ENCODE results near the gene TCF12. TPM values are rescaled to one million over a fixed set of nuclear protein-coding genes. Genes with fewer than 3 reads are reported as not detected.

The TCF12 gene
- polyA plus RNA-seq, 3 donors, result 15.8 to 52.5 (median 27.6) TPM

GRCh38 chr15:57102858-57103257 lies 184.4 kb downstream of the TCF12 start:
- Histone ChIP-seq H3K36me3 (replicated peaks in 1 of 2; ENCODE audit: control insufficient read depth in 1 of 2, insufficient read depth in 2 of 2, low read length in 2 of 2) (peaks cover 0 to 6% of the 10 kb centered on the region in 2 donors), H3K4me3 (replicated peaks in 1 of 3; ENCODE audit: low read depth in 2 of 3, low read length in 3 of 3) (no peak overlapping the region), H3K9ac (ENCODE audit: insufficient read depth, low read length, poor library complexity, severe bottlenecking) (no peak overlapping the region), H3K27me3 (ENCODE audit: control insufficient read depth in 2 of 2, insufficient read depth in 2 of 2, low read length in 2 of 2) (no peaks in the 10 kb centered on the region), H3K79me2 (ENCODE audit: insufficient read depth, low read length) (peaks cover 11% of the 10 kb centered on the region), H3K9me3 (replicated peaks in 1 of 2; ENCODE audit: control insufficient read depth in 1 of 2, insufficient read depth in 1 of 2, low read length in 2 of 2) (no peaks in the 10 kb centered on the region), H3K4me1 (ENCODE audit: control insufficient read depth in 1 of 2, insufficient read depth in 2 of 2, low read length in 2 of 2) (peaks cover 7 to 9% of the 10 kb centered on the region in 2 donors), H4K20me1 (ENCODE audit: insufficient read depth, low read length) (peaks cover 11% of the 10 kb centered on the region), H3K4me2 (replicated peaks; ENCODE audit: extremely low read depth, low read length, poor library complexity, severe bottlenecking) (no peak overlapping the region), H2AFZ (ENCODE audit: insufficient read depth, low read depth, low read length, poor library complexity, severe bottlenecking) (no peak overlapping the region), H3K27ac (ENCODE audit: low read depth in 1 of 2, low read length in 2 of 2) (no peak overlapping the region)
- TF ChIP-seq, protein P1, sequence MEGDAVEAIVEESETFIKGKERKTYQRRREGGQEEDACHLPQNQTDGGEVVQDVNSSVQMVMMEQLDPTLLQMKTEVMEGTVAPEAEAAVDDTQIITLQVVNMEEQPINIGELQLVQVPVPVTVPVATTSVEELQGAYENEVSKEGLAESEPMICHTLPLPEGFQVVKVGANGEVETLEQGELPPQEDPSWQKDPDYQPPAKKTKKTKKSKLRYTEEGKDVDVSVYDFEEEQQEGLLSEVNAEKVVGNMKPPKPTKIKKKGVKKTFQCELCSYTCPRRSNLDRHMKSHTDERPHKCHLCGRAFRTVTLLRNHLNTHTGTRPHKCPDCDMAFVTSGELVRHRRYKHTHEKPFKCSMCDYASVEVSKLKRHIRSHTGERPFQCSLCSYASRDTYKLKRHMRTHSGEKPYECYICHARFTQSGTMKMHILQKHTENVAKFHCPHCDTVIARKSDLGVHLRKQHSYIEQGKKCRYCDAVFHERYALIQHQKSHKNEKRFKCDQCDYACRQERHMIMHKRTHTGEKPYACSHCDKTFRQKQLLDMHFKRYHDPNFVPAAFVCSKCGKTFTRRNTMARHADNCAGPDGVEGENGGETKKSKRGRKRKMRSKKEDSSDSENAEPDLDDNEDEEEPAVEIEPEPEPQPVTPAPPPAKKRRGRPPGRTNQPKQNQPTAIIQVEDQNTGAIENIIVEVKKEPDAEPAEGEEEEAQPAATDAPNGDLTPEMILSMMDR (IDR thresholded peaks at IDR 0.05), result no peak
- WGBS (ENCODE audit: insufficient coverage), result 100% methylated on average over 4 of the region's 5 CpGs
- Mint-ChIP-seq H3K9me3 (peaks cover 0 to 4% (median 0%) of the 10 kb centered on the region in 7 donors), H3K27ac (no peak overlapping the region), H3K27me3 (ENCODE audit: low read depth in 3 of 3) (peaks cover 0 to 2% (median 0%) of the 10 kb centered on the region in 3 donors), H3K36me3 (peaks cover 12 to 15% of the 10 kb centered on the region in 2 donors), H3K4me1 (peaks cover 14% of the 10 kb centered on the region), H3K4me3 (no peak overlapping the region)
- intact Hi-C loops (cut with micrococcal nuclease), result no loop called here
- DNase-seq, result no peak

GRCh38 chr15:57108296-57108695 lies 189.9 kb downstream of the TCF12 start:
- H3K9me3 ChIP-seq (replicated peaks in 1 of 2; ENCODE audit: control insufficient read depth in 1 of 2, insufficient read depth in 1 of 2, low read length in 2 of 2), result no peaks in the 10 kb centered on the region
- peak overlapping the region in 5 of 7 donors; percentile 4 to 76 (median 56) for H3K27ac Mint-ChIP-seq
- peaks cover 0 to 4% (median 0%) of the 10 kb centered on the region in 3 donors for H3K27me3 Mint-ChIP-seq (ENCODE audit: low read depth in 3 of 3)
- H3K27me3 ChIP-seq (ENCODE audit: control insufficient read depth in 2 of 2, insufficient read depth in 2 of 2, low read length in 2 of 2), result no peaks in the 10 kb centered on the region
- no peak overlapping the region for H3K4me2 ChIP-seq (replicated peaks; ENCODE audit: extremely low read depth, low read length, poor library complexity, severe bottlenecking)
- no peak overlapping the region for H3K4me3 Mint-ChIP-seq
- H3K27ac ChIP-seq (ENCODE audit: low read depth in 1 of 2, low read length in 2 of 2), result no peak overlapping the region
- no peak overlapping the region for H3K4me3 ChIP-seq (replicated peaks in 1 of 3; ENCODE audit: low read depth in 2 of 3, low read length in 3 of 3)
- WGBS (ENCODE audit: insufficient coverage), result no CpG with 5 or more reads among the region's 2 CpGs
- peaks cover 11 to 16% of the 10 kb centered on the region in 2 donors for H3K36me3 Mint-ChIP-seq
- intact Hi-C loops (cut with micrococcal nuclease), result no loop called here
- TF ChIP-seq, protein P1 (IDR thresholded peaks at IDR 0.05), result no peak
- no peaks in the 10 kb centered on the region for H3K79me2 ChIP-seq (ENCODE audit: insufficient read depth, low read length)
- peaks cover 0 to 6% of the 10 kb centered on the region in 2 donors for H3K4me1 ChIP-seq (ENCODE audit: control insufficient read depth in 1 of 2, insufficient read depth in 2 of 2, low read length in 2 of 2)
- H2AFZ ChIP-seq (ENCODE audit: insufficient read depth, low read depth, low read length, poor library complexity, severe bottlenecking), result no peak overlapping the region
- H3K4me1 Mint-ChIP-seq, result peaks cover 10% of the 10 kb centered on the region
- peaks cover 0 to 2% (median 0%) of the 10 kb centered on the region in 7 donors for H3K9me3 Mint-ChIP-seq
- peaks cover 12% of the 10 kb centered on the region for H4K20me1 ChIP-seq (ENCODE audit: insufficient read depth, low read length)
- no peak overlapping the region for H3K9ac ChIP-seq (ENCODE audit: insufficient read depth, low read length, poor library complexity, severe bottlenecking)
- no peak for DNase-seq
- H3K36me3 ChIP-seq (replicated peaks in 1 of 2; ENCODE audit: control insufficient read depth in 1 of 2, insufficient read depth in 2 of 2, low read length in 2 of 2), result peaks cover 0 to 6% of the 10 kb centered on the region in 2 donors

Data from CD14-positive monocyte (primary cell).